Measurements from ENCODE around the gene CRIP3. TPM values are rescaled to one million over a fixed set of nuclear protein-coding genes. Genes with fewer than 3 reads are reported as not detected.

The CRIP3 gene
- total RNA-seq, 4 donors from 2014 or later = 1.5 to 2.7 TPM; not detected in 2

DNA sequence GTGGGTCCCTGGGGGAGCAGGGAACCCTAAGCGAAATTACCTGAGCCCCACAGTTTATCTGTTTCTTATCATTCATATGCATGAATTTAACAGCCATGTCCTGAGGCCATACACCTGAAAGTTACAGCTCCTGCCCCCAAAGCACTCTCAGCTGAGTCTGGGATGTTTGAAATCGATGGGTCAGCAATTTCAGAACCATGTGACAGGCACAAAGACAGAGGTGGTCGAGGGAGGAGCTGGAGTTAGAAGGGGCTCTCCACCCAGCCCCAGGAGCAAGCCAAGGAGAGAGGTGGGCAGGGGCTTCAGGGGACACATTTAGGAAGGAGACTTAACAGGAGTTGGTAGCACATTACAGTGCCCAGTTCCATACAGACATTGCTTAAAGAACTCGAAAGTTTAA is 50.4 kb downstream of the CRIP3 start:
- Histone ChIP-seq H3K27ac (no peak overlapping the region), H3K9me3 (no peaks in the 10 kb centered on the region), H3K27me3 (no peaks in the 10 kb centered on the region), H3K4me3 (no peak overlapping the region), H3K36me3 (no peaks in the 10 kb centered on the region), H3K4me1 (no peaks in the 10 kb centered on the region)
- TF ChIP-seq POLR2A (IDR thresholded peaks at IDR 0.05) = no peak
- TF ChIP-seq, protein P1, sequence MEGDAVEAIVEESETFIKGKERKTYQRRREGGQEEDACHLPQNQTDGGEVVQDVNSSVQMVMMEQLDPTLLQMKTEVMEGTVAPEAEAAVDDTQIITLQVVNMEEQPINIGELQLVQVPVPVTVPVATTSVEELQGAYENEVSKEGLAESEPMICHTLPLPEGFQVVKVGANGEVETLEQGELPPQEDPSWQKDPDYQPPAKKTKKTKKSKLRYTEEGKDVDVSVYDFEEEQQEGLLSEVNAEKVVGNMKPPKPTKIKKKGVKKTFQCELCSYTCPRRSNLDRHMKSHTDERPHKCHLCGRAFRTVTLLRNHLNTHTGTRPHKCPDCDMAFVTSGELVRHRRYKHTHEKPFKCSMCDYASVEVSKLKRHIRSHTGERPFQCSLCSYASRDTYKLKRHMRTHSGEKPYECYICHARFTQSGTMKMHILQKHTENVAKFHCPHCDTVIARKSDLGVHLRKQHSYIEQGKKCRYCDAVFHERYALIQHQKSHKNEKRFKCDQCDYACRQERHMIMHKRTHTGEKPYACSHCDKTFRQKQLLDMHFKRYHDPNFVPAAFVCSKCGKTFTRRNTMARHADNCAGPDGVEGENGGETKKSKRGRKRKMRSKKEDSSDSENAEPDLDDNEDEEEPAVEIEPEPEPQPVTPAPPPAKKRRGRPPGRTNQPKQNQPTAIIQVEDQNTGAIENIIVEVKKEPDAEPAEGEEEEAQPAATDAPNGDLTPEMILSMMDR (IDR thresholded peaks at IDR 0.05) = no peak
- intact Hi-C loops (cut with DNase I; ENCODE audit: low total_unique reads) = no loop called here
- no peak for DNase-seq

DNA sequence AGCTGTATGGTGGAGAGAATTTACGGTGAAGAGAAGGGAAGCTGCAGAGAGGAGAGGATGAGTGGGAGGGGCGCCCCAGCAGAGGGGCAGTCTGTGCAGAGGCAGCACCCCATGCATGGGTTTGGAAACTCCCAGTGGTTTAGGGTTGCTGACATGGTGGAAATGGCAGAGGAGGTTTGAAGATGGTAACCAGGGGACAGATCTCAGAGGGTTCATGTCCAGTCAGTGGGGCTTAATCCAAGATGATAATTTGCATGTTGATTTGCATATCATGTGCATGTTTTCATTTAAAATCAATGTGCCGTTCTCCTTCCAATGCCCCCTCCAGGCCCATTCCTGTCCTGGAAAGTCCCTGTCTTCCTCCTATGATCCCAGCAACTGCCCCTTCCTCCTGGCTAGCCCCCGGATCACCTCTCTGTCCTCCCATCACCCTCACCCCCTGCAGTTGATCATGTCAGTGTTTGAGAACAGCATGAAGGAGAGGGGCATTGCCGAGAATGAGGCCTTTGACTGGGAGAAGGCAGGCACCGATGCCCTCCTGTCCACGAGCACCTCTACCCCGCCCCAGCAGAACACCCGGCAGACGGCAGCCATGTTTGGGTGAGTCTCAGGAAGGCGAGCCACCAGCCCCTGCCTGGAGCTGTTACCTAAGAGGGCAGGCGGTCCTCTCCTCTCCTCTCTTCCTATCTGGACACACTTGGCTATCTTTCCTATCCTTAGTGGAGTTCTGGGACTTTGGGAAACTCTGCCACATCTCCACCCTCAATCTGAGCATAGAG is 51.1 kb downstream of the CRIP3 start:
- Histone ChIP-seq H3K9me3 (no peaks in the 10 kb centered on the region), H3K4me1 (no peaks in the 10 kb centered on the region), H3K4me3 (no peak overlapping the region), H3K36me3 (no peaks in the 10 kb centered on the region), H3K27me3 (no peaks in the 10 kb centered on the region), H3K27ac (no peak overlapping the region)
- intact Hi-C loops (cut with DNase I; ENCODE audit: low total_unique reads) = no loop called here
- DNase-seq = no peak
- TF ChIP-seq POLR2A (IDR thresholded peaks at IDR 0.05) = no peak
- TF ChIP-seq, protein P1 (IDR thresholded peaks at IDR 0.05) = no peak

DNA sequence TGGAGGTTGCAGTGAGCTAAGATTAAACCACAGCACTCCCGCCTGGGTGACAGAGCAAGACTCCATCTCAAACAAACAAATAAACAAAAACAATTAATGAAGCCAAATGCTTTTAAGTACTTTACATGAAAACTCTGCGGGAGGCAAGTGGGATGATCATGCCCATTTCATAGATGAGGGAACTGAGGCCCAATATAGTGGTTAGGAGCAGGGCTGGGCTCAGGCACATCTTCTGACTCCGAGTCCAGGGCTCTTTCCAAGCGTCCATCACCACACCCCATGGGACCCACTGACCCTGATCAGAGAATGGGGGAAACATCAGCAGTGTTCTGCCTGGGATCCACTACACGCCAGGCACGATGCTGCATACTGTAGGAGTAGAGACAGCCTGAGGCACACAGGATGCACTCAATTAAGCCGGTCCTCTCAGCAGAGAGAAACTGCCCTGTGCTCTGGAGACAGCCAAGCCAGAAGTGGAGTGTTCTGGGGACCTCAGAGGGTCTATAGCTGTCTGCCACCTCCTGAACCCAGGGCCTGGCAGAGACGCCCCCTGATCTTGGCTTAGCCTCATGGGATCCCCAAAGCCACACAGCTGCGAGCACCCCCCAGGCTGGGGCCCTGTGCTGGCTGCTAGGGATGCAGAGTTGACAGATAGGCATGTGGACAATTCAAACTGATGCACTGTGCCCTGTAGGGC is 51.8 kb downstream of the CRIP3 start:
- no peak for TF ChIP-seq POLR2A (IDR thresholded peaks at IDR 0.05)
- TF ChIP-seq, protein P1 (IDR thresholded peaks at IDR 0.05) = no peak

More for the DNA sequence above, 51.8 kb downstream of the CRIP3 start:
- Histone ChIP-seq H3K27me3 (no peaks in the 10 kb centered on the region), H3K36me3 (no peaks in the 10 kb centered on the region), H3K27ac (no peak overlapping the region), H3K4me3 (no peak overlapping the region), H3K4me1 (no peaks in the 10 kb centered on the region), H3K9me3 (no peaks in the 10 kb centered on the region)
- intact Hi-C loops (cut with DNase I; ENCODE audit: low total_unique reads) = no loop called here
- DNase-seq = no peak

Small RNA genes lying within 50 kb of the gene (small RNA-seq; reads per million reads assigned to genes)
- not detected for gene RPL12P47

Other genes with a start within 250 kb of the CRIP3 start
- 10 to 100 TPM; 14.4 to 44.4 (median 16.1) TPM for gene MRPL2, start 249.4 kb downstream of the CRIP3 start, total RNA-seq
- gene KLC4, start 249.2 kb downstream of the CRIP3 start, total RNA-seq = 10 to 100 TPM in 3 of 4 donors, 1 to 10 TPM in 1; 2.8 to 30.6 (median 27.2) TPM
- 100 to 1,000 TPM in 3 of 4 donors, 10 to 100 TPM in 1; 53.8 to 247 (median 153) TPM for gene PTK7, start 232.5 kb downstream of the CRIP3 start, total RNA-seq
- gene SRF, start 137.6 kb downstream of the CRIP3 start, total RNA-seq = 100 to 1,000 TPM in 1 of 4 donors, 10 to 100 TPM in 3; 18.2 to 109 (median 36.9) TPM
- 10 to 100 TPM; 31.0 to 52.6 (median 38.8) TPM for gene CUL9, start 126.6 kb downstream of the CRIP3 start, total RNA-seq
- gene DNPH1, start 79.3 kb downstream of the CRIP3 start, total RNA-seq = 10 to 100 TPM; 23.4 to 68.4 (median 33.2) TPM
- under 1 TPM in 2 of 4 donors, not detected in 2; 0.06 to 0.14 TPM for gene TTBK1, start 65.3 kb downstream of the CRIP3 start, total RNA-seq
- gene SLC22A7, start 10.6 kb downstream of the CRIP3 start, total RNA-seq = not detected
- gene ZNF318, start 60.8 kb upstream of the CRIP3 start, total RNA-seq = 10 to 100 TPM in 3 of 4 donors, 1 to 10 TPM in 1; 3.8 to 38.0 (median 24.0) TPM
- gene ABCC10, start 118.7 kb upstream of the CRIP3 start, total RNA-seq = 10 to 100 TPM in 2 of 4 donors, 1 to 10 TPM in 1, under 1 TPM in 1; 0.59 to 35.5 (median 10.7) TPM
- gene DLK2, start 146.7 kb upstream of the CRIP3 start, total RNA-seq = 1 to 10 TPM in 2 of 4 donors, not detected in 2; 1.9 to 3.3 TPM
- 10 to 100 TPM; 12.8 to 40.8 (median 21.9) TPM for gene TJAP1, start 168.7 kb upstream of the CRIP3 start, total RNA-seq
- gene LRRC73, start 201.5 kb upstream of the CRIP3 start, total RNA-seq = 1 to 10 TPM in 2 of 4 donors, not detected in 2; 1.2 to 1.5 TPM
- gene YIPF3, start 208.1 kb upstream of the CRIP3 start, total RNA-seq = 100 to 1,000 TPM in 2 of 4 donors, 10 to 100 TPM in 2; 26.5 to 212 (median 92.7) TPM
- 10 to 100 TPM; 15.9 to 39.5 (median 26.0) TPM for gene POLR1C, start 208.3 kb upstream of the CRIP3 start, total RNA-seq

Measured in uterus (tissue), 4 donors.